AG08396 (cell line): ENCODE data around the gene KITLG.
"Not testable (repeated sequence)": the region's sequence is repeated elsewhere in the genome, so short reads cannot be mapped to it uniquely, and the experiment has no call there.

Source experiments
- DNase-seq: peaks from one replicate; pipeline ENCODE4 v3.0.0; 2012; ENCODE audit warnings: low spot score, mixed read lengths

Gene KITLG

GRCh38 chr12:88538697-88539096 lies 41.6 kb downstream of the KITLG start:
- no peak for DNase-seq

- no peak for DNase-seq
Measured at GRCh38 chr12:88538250-88538649, 42.0 kb downstream of the KITLG start.

- DNase-seq, result no peak
Measured at GRCh38 chr12:88530868-88531267, 49.4 kb downstream of the KITLG start.

GRCh38 chr12:88529531-88530488 lies 50.5 kb downstream of the KITLG start:
- no peak for DNase-seq

- DNase-seq, result no peak
Measured at GRCh38 chr12:88522961-88523360, 57.3 kb downstream of the KITLG start.

- DNase-seq, result no peak
Measured at GRCh38 chr12:88520436-88520820, 59.8 kb downstream of the KITLG start.

GRCh38 chr12:88519802-88520435 lies 60.4 kb downstream of the KITLG start:
- no peak for DNase-seq

- no peak for DNase-seq
Measured at GRCh38 chr12:88518863-88519403, 61.3 kb downstream of the KITLG start.

GRCh38 chr12:88516811-88517210 lies 63.5 kb downstream of the KITLG start:
- DNase-seq, result no peak

- no peak for DNase-seq
Measured at GRCh38 chr12:88510843-88511242, 69.4 kb downstream of the KITLG start.

GRCh38 chr12:88509851-88510250 lies 70.4 kb downstream of the KITLG start:
- no peak for DNase-seq

GRCh38 chr12:88509347-88509746 lies 70.9 kb downstream of the KITLG start:
- peak; percentile 8 for DNase-seq

- DNase-seq, result not testable (repeated sequence)
Measured at GRCh38 chr12:88507851-88508250, 72.4 kb downstream of the KITLG start.

- DNase-seq, result no peak
Measured at GRCh38 chr12:88507270-88507669, 73.0 kb downstream of the KITLG start.

GRCh38 chr12:88505696-88506095 lies 74.6 kb downstream of the KITLG start:
- no peak for DNase-seq

GRCh38 chr12:88503281-88503703 lies 77.0 kb downstream of the KITLG start:
- no peak for DNase-seq

GRCh38 chr12:88501972-88502938 lies 78.0 kb downstream of the KITLG start:
- DNase-seq, result no peak

GRCh38 chr12:88496891-88497371 lies 83.3 kb downstream of the KITLG start:
- DNase-seq, result no peak

GRCh38 chr12:88496429-88496828 lies 83.8 kb downstream of the KITLG start:
- DNase-seq, result no peak

- DNase-seq, result no peak
Measured at GRCh38 chr12:88495031-88495430, 85.2 kb downstream of the KITLG start.

GRCh38 chr12:88494520-88494919 lies 85.8 kb downstream of the KITLG start:
- no peak for DNase-seq

- peak; percentile 22 for DNase-seq
Measured at GRCh38 chr12:88493636-88494035, 86.6 kb downstream of the KITLG start.
